ENCODE results near the gene BRPF1. TPM values are rescaled to one million over a fixed set of nuclear protein-coding genes. Genes with fewer than 3 reads are reported as not detected.
A peak's percentile ranks its signal among the peaks of the same experiment; 100 is the strongest.

BRPF1 gene
- total RNA-seq, 1 donor from 2014 or later, result 40.6 TPM

DNA sequence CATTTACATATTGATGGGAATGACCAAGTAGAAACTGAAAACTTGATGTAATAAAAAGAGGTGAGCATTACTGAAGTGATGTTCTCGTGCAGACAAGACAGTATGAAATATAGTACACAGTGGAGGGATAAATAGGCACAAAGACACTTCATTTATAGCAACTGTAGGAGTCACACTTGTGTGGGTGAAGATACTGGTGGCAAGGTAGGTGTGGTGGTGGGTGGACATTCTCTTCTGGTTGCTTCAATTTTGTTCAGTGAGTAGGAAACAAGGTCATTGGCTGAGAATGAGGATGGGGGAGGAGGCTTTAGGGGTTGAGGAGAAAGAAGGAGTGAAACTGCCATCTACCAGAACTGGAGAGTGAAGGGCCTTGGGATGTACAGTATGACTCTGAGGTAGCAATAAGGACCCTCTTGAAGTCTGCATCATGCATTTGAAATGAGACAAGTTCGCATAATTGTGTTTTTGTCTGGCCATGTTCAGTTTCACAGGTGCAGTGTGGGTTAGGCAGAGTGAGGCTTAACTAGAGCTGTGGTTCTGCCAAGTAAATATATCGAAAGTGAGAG is 21.3 kb upstream of the BRPF1 start:
- DNase-seq (ENCODE audit: low spot score), result no peak
- peaks cover 7% of the 10 kb centered on the region for H3K27me3 Mint-ChIP-seq (ENCODE audit: unreplicated experiment)
- H3K27ac Mint-ChIP-seq (ENCODE audit: unreplicated experiment), result no peak overlapping the region
- no peak overlapping the region for H3K4me3 Mint-ChIP-seq (ENCODE audit: unreplicated experiment)
- TF ChIP-seq CTCF (IDR thresholded peaks at IDR 0.05; ENCODE audit: unreplicated experiment), result no peak
- no peaks in the 10 kb centered on the region for H3K9me3 Mint-ChIP-seq (ENCODE audit: unreplicated experiment)
- H3K4me1 Mint-ChIP-seq (ENCODE audit: unreplicated experiment), result no peaks in the 10 kb centered on the region
- H3K36me3 Mint-ChIP-seq (ENCODE audit: low read depth, unreplicated experiment), result peaks cover 10% of the 10 kb centered on the region

- Mint-ChIP-seq H3K27ac (ENCODE audit: unreplicated experiment) (no peak overlapping the region), H3K4me3 (ENCODE audit: unreplicated experiment) (no peak overlapping the region), H3K9me3 (ENCODE audit: unreplicated experiment) (no peaks in the 10 kb centered on the region), H3K4me1 (ENCODE audit: unreplicated experiment) (no peaks in the 10 kb centered on the region), H3K36me3 (ENCODE audit: low read depth, unreplicated experiment) (peaks cover 10% of the 10 kb centered on the region), H3K27me3 (ENCODE audit: unreplicated experiment) (peaks cover 7% of the 10 kb centered on the region)
- no peak for TF ChIP-seq CTCF (IDR thresholded peaks at IDR 0.05; ENCODE audit: unreplicated experiment)
- DNase-seq (ENCODE audit: low spot score), result no peak
These were observed 19.1 kb upstream of the BRPF1 start for GRCh38 chr3:9712415-9712814.

DNA sequence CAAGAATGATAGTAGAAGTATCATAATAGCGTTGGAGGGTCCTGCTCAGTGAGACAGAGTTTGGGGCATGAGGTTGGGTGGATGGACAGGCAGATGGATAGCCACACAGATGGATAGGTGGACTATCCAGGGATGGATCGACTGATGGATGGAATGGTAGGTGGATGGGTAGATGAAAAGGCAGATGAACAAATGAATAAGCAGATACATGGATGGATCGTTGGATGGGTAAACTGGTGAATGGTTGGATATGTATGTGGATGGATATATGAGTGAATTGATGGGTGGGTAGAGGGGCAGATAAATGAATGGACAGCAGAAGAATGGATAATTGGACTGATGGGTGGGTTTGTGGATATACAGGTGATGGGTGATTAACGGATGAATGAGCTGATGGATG is 18.4 kb upstream of the BRPF1 start:
- no peak for TF ChIP-seq CTCF (IDR thresholded peaks at IDR 0.05; ENCODE audit: unreplicated experiment)
- peaks cover 9% of the 10 kb centered on the region for H3K36me3 Mint-ChIP-seq (ENCODE audit: low read depth, unreplicated experiment)
- H3K27ac Mint-ChIP-seq (ENCODE audit: unreplicated experiment), result no peak overlapping the region
- no peaks in the 10 kb centered on the region for H3K9me3 Mint-ChIP-seq (ENCODE audit: unreplicated experiment)
- H3K4me3 Mint-ChIP-seq (ENCODE audit: unreplicated experiment), result peak overlapping the region; percentile 7
- H3K4me1 Mint-ChIP-seq (ENCODE audit: unreplicated experiment), result no peaks in the 10 kb centered on the region
- peaks cover 7% of the 10 kb centered on the region for H3K27me3 Mint-ChIP-seq (ENCODE audit: unreplicated experiment)
- no peak for DNase-seq (ENCODE audit: low spot score)

DNA sequence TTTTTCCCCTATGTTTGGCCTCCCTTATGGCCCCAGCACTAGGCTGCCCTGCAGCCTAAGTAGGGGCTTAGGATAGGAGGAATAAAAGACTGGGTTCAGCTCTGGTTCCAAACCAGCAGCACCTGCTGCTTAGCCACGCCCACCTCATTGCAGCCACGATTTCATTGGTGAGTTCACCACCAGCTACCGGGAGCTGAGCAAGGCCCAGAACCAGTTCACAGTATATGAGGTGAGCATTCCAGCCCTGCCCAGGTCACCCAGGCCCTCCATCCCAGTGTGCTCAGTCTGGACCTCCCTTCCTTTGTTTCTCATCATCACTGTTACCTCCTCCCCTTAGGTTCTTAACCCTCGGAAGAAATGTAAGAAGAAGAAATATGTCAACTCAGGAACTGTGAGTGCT is 16.4 kb upstream of the BRPF1 start:
- Mint-ChIP-seq H3K36me3 (ENCODE audit: low read depth, unreplicated experiment) (peaks cover 6% of the 10 kb centered on the region), H3K27ac (ENCODE audit: unreplicated experiment) (no peak overlapping the region), H3K27me3 (ENCODE audit: unreplicated experiment) (peaks cover 6% of the 10 kb centered on the region), H3K4me1 (ENCODE audit: unreplicated experiment) (no peaks in the 10 kb centered on the region), H3K9me3 (ENCODE audit: unreplicated experiment) (no peaks in the 10 kb centered on the region), H3K4me3 (ENCODE audit: unreplicated experiment) (no peak overlapping the region)
- no peak for TF ChIP-seq CTCF (IDR thresholded peaks at IDR 0.05; ENCODE audit: unreplicated experiment)
- DNase-seq (ENCODE audit: low spot score), result no peak

- Mint-ChIP-seq H3K4me3 (ENCODE audit: unreplicated experiment) (no peak overlapping the region), H3K9me3 (ENCODE audit: unreplicated experiment) (no peaks in the 10 kb centered on the region), H3K36me3 (ENCODE audit: low read depth, unreplicated experiment) (peaks cover 6% of the 10 kb centered on the region), H3K27me3 (ENCODE audit: unreplicated experiment) (peaks cover 4% of the 10 kb centered on the region), H3K4me1 (ENCODE audit: unreplicated experiment) (no peaks in the 10 kb centered on the region), H3K27ac (ENCODE audit: unreplicated experiment) (no peak overlapping the region)
- TF ChIP-seq CTCF (IDR thresholded peaks at IDR 0.05; ENCODE audit: unreplicated experiment), result no peak
- no peak for DNase-seq (ENCODE audit: low spot score)
These were observed 15.6 kb upstream of the BRPF1 start for GRCh38 chr3:9715764-9716437.
